Activated T-cell treated with anti-CD3 and anti-CD28 coated beads, Interleukin-2, amount 50 U/mL, for 1 hour (primary cell): ENCODE measurements around the gene SLITRK3.
"Not testable (repeated sequence)": the region's sequence is repeated elsewhere in the genome, so short reads cannot be mapped to it uniquely, and the experiment has no call there.

Source experiments
- DNase-seq: peaks from one replicate; pipeline ENCODE4 v3.0.0-alpha.2; 2020

SLITRK3 gene

DNA sequence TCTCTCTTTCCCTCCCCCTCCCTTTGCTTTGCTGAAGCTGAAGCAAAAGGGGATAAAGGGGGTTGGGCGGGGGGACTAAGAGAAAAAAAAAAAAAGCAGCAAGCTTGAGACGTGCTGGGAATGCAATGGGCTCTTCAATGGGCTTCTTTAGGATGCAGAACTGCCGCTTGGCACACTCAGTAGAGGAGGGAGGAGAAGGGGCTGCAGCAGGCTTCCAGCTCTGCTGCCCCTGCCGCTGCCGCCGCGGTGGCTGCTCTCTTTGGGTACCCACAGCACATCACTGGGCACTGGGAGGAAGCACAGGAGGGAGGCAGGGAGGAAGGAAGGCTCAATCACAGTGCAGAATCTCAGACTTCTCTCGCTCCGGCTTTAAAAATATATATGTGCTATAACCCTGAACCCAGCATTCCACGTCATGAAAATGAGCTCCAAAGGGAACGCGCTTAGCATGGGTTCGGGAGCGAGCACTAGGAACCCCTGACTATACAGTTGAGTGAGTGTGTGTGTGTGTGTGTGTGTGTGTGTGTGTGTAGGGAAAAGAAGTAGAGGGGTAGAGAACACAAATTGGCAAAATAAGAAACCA is 3.5 kb downstream of the SLITRK3 start:
- DNase-seq = no peak

DNA sequence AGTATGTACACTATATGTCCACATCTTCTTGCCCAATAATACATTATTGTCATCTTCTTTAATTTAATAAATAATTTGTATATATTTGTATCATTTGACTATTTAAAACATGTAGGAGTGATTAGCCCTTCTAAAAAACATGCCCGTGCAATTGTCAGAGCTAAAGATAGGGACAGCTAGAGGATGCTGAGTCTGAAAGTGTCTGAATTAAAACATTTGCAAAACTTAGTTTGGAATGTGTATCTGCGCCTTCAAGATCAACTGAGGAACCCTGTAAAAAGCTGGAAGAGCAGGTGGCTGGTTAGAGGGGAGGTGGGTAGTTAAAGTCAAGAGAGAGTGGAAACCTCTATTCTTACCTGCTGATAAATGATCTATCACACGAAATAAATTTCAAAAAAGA is 4.7 kb downstream of the SLITRK3 start:
- DNase-seq = no peak

DNA sequence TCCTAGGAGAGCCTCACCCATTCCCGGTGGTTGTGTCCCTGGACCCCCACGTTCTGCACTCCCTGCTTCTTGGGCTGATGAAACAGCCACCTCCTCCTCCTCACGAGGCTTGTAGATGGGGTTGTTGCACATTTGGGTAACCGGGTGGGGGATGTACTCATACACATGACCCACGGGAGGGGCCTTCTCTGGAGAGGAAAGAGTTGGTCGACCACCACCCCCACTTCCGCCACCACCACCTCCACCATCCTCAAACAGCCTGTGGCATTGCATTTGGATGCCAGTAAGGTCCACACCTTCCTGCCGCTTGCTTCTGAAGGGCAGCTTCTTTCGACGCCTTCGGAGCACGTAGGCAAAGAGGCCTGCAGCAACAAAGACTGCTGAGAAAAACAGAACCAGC is 7.7 kb downstream of the SLITRK3 start:
- DNase-seq = no peak

DNA sequence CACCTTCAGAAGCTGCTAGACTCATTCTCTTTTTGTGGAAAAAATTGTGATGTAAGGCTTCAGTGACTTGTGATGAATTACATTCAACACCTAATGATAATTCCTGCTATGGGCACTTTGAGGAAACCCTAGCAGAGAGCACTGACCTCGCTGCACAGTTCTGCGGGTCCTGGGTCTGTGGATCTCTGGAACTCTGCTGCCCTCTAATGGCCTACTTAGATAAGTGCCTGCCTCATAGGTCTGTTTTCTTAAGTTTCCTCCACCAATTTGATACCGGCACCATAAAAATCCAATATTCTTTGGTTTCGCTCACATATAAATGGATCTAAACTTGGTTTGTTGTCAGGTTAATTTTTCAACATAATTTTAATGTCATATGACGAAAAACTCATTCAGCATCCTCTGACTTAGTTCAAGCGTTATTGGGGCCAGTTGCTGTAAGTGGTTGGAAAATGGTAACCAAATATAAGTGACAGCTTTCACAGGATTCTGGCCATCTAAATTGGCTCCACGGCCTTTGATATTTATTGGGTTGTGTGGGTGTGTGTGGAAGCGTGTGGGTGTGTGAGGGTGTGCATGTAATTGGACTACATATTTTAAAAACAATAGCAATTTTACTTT is 10.4 kb downstream of the SLITRK3 start:
- DNase-seq = no peak

DNA sequence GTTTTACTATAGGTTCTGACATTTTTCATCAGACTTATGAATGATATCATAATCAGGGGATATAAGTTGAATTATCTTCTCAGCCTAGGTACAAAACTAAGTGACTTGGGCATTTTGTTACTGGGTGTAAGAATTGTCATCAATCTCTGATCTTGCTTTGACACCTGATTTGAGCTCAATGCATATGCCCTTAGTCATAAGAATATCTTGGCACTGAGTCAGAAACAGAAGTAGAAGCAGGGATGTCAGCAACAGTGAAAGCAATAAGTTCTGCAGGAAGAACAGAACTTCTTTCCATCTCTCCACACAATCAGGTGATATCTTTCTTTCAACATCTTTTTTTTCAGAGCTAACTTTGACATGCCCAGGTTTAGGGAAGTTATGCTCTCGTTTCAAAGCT is 14.6 kb downstream of the SLITRK3 start:
- no peak for DNase-seq

DNA sequence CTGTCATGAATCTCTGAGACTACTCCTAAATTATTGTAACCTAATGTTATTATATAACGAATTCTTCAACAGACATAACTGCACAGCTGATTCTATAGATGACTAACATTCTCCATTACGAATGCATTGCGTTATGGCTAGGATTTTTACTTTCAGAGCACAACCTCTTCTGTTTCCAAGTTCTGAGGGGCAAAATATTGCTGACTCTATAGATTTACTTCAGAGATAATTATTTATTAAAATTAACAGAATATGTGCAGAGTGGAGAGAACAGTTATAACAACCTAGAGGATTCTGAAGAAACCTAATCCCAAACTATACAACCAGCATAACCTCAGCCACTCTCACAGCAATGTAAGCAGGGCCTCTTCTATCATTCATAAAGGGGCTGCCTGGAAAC is 25.9 kb downstream of the SLITRK3 start:
- DNase-seq = no peak

DNA sequence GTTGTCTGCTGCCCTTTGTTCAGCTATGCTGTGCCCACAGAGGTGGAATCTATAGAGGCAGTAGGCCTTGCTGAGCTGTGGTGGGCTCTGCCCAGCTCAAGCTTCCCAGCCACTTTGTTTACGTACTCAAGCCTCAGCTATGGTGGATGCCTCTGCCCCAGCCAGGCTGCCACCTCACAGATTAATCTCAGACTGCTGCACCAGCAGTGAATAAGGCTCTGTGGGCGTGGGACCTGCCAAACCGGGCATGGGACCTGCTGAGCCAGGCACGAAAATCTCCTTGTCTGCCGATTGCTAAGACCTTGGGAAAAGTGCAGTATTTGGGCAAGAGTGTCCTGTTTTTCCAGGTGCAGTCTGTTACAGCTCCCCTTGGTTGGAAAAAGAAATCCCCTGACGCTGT is 26.8 kb downstream of the SLITRK3 start:
- no peak for DNase-seq

DNA sequence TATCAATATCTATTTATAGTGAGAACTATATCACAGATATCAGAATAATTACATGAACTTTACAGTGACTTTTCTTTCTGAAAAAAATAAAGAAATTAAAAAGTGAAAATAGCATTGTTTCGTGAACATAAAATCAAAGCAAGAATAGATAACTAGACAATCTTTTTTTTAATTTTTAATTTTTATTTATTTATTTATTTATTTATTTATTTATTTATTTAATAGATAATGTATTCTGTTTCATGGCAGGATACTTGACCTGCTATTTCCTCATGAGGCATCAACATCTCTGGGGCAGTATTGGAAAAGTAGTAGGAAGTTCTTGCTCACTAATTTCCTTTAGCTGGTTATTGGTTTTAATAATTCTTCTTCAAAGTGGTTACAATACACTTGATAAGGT is 33.3 kb downstream of the SLITRK3 start:
- DNase-seq = no peak

DNA sequence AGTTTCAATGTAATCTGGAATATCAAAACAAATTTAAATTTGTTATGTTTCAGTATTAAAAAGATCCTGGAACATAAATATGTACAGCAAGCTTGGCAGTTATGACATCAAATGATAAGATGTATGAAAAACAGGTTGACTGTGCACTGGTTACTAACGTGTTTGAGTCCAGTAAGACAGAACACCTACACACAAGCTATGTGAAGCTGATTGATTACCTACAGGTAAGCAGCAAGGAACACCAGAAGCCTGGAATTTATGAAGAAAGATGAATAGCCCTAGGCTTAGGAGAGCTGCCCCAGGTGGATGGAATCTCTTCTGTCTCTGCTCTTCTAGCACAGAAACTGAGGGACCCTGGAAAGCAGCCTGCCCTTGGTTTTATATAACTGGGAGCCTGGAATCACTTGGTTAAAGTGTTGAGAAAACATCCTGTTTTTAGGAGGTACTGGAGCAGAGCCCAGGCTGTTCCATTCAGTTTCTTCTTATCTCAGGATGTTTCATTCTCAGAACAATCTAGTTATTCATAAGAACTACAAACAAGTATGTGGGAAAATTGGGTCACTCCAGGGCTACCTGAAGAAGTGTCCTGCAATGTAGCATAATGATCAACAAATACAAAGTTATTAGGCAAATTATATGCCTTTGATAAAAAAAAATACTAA is 36.3 kb downstream of the SLITRK3 start:
- no peak for DNase-seq

DNA sequence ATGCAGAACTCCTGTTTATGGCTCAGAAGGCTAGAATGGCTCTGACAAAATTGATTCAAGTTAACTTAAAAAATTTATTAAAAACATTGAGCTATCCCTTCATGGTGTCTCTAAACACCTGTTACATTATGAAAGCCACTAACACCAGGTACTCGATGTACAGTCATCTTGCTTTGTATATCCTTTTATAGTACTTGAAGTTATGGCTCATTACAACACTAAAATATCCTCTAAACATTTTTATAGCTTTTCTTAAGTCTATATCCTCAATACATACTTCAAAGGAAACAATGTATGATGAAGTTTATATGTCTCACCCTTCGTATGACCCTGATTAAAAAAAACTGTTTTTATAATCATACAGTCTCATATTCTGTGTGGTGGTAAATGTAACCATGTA is 38.2 kb downstream of the SLITRK3 start:
- DNase-seq = no peak

DNA sequence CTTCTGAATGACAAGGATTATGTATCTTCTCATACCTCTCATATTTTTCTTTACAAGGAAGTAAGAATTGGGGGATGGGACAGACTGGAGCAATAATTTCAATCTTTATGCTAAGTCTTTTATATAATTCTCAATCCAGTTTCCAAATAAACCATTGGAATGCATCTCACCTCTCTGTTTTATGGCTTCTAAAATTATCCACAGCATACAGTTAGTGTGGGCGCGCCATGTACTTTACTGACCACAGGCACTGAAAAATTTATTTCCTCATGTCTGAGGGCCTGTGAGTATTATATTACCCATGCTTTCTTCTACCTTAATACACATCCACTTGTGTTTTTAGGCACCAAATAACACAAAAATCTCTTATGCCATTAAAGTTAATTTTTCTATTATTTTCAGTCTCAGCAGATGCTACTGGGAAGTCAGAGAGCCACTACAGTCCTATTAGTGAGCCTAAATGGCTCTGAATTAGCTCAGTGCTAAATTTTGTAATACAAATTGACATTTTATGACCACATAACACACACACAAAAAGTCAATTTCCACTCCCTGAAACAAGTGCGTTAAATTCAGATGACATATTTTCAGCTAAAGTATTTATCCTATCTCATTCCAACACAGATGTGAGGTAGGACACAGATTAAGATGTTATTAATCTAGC is 39.3 kb downstream of the SLITRK3 start:
- no peak for DNase-seq

DNA sequence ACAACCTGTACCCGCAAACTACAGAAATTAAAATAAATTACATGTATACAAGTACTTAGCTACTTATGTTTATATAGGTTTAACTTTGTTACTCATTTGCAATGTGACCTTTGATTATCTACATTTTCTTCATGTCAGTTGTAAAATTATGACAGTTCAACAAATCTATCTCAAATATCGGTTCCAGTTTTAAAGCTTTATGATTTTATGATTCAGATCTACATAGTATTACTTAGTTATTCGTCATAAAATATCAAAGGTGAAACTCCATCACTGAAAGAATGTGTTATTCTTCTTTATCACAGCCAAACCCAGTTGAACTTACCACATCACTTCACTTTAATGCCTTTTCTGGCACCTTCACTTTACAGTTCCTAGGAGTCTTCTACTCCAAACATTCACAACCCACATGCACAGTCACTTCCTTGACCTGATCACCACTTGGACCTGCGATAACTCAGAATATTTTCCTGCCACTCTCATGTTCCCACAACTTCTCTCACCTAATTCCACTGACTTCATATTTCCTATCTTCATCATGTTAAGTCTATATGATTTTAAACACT is 47.2 kb downstream of the SLITRK3 start:
- DNase-seq = no peak

DNA sequence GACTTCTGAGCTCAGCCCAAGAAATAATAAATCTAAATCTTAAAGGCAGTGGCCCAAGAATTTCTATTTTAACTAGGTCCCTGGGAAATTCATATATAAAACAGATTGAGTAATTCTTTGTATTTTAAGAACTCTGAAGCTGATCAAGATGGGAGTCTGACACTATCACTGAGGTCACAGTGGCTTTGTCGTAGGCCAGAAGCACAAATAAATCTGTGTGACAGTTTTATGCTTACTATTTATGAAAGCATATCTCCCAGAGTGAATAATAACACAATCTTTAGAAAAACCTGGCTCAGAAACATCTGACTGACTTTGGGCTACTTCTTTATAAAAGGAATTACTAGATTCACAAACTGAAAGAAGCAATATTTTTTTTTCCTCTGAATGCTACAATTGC is 51.9 kb downstream of the SLITRK3 start:
- DNase-seq = no peak

DNA sequence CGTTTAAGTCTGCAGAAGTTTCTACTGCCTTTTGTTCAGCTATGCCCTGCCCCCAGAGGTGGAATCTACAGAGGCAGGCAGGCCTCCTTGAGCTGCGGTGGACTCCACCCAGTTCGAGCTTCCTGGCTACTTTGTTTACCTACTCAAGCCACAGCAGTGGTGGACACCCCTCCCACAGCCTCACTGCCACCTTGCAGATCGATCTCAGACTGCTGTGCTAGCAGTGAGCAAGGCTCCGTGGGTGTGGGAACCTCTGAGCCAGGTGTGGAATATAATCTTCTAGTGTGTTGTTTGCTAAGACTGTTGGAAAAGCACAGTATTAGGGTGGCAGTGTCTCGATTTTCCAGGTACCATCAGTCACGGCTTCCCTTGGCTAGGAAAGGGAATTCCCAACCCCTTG is 56.3 kb downstream of the SLITRK3 start:
- not testable (repeated sequence) for DNase-seq
